ENCODE data around the gene ETS2.

Gene ETS2

GRCh38 chr21:38802050-38803026, 3.4 kb upstream of the ETS2 start:
- no peak for DNase-seq

DNA sequence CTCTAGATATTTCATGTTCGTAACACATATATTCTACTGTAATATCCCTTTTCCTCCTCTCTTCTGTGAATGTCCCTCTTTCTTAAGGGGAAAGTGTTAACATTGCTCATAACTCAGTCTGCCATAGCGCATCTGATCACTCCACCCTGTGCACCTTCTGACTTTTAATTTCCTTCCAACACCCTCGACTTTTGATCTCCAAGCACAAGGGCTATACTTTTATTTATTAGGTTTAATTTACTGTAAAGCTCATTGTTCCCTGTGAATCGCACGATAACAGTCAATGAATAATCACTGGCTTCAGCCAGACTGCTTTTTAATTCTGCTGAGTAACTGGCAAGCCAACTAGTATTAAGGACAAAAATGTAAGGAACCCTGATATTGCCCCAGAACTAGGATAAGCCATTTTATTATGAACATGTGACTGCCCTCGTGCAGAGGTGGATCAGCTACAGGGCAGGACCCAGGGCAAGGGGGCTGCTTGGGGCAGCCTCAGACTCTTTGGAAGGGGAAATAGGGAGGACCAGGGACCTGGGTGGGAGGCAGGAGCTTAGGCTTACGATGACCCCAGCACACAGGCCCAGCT, 2.6 kb upstream of the ETS2 start:
- no peak for DNase-seq

DNA sequence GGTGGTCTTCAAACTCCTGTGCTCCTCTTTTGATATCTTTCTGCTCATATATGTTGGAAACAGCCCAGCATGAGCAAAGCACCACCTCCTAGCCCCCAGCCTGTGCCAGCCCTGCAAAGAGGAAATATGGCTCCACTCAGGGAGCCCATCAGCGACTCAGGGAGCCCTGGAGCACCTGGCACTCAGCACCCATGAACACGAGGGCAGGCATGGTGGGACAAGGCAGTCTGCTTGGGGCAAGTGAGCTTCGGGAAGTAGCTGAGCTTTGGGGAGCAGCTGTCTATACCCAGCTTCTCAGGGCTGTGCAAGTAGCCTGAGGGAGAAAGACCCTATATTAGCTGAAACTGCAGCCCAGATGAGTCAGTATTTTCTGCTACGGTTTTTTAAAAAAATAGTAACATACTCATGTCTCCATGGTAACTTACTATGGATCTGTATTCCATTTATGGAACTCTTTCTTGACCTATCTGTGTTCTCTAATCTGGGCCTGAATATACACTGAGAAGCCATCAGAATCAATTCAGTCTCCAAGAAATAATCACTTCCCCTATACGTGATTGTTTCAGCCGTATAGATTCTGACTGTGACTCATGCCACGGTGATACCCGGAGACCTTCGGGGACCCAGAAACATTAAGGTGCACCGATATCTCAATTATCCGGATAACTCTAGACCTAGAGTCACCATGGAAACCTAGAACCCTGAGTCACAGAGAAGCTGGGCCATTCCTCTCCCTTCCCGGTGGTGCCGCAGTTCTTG, 1.5 kb upstream of the ETS2 start:
- DNase-seq, result no peak

- no peak for DNase-seq
Observed at GRCh38 chr21:38804789-38805327, 871 bp upstream of the ETS2 start.

DNA sequence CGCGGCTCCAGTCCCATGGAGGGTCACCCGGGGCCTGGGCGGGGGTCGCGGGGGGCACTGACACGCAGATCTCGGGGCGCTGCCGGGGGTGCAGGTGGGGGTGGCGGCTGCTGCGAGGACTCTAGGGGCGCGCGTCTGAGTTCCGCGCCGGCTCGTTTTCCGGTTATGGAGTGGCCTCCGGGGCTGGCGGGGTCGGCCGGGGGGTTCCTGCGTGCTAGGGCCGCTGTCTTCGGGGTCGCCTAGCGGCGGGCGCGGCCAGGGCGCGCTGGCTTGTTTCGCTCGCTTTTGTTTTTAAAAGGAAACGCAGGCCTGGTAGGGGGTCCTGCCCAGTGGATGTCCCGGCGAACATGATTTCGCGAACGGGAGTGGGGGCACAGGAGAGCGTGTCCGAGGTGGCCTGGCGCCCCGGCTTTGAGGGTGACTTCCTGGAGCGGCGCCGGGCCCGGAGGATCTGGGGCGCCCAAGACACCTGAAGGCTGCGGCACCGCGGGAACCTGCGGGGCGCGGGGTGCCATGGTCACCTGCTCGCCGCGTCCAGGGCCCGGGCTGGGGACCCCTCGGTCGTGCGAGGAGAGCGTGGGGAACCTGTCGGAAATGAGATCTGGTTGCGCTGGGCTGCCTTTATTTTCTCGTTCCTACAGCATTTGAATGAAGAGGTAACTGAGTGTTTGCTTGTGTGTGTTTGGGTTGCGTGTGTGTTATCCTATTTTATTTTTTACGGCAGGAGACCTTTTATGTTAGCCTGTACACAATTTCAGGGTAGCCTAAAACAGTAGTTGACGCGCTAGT, 618 bp downstream of the ETS2 start:
- DNase-seq, result peak; percentile 25

DNA sequence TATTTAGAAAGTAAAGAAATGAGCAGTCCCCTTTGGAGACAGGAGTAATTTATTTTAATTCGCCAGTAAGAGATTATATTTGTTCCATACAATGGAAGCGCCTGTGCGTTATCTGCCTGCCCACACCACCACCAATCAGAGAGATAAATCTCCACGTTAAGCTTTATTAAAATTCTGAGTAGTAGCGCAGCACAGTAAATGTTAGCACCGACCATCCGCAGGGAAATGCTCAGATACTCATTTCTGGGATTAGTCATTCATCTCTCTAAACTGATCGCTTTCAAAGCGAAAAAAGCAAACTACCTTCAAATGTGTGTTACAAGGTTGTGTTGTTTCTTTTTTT, 1.2 kb downstream of the ETS2 start:
- DNase-seq, result no peak

- no peak for DNase-seq
Observed at GRCh38 chr21:38807441-38807871, 1.7 kb downstream of the ETS2 start.

DNA sequence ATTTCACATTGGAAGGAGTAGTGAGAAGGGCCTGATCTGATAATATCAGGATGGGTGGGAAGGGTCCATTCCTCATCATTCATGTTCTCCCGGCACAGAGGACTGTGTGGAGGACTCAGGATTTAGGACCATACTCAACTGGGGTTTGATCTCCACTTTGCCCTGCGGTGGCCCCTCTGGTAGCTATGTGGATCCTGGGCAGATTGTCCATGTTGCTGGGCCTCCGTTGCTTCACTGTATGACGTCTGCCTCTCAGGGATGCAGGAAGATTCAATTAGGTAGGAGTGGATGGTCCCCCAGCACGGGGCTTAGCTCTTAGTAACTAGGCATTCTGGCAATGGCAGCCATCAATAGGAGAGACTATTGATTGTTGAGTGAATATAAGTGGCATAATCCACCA, 2.3 kb downstream of the ETS2 start:
- DNase-seq, result no peak

- no peak for DNase-seq
Observed at GRCh38 chr21:38809198-38809878, 3.6 kb downstream of the ETS2 start.

- DNase-seq, result no peak
Observed at GRCh38 chr21:38810034-38810825, 4.5 kb downstream of the ETS2 start.

DNA sequence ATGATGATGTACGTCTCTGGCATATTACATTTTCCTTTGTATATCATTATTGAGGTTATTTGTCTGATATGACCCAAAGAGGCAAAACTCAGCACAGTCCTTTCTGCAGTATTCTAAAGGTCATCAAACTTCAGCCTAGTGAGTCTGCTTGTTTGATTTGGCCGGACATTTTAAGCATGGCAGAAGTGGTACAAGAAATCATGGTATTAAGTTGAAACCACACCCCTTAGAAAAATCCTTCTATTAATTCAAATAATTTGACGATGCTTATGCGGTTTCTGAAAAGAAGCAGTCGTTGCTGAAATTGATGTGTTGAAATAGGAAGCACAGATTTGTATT, 5.1 kb downstream of the ETS2 start:
- DNase-seq, result no peak

DNA sequence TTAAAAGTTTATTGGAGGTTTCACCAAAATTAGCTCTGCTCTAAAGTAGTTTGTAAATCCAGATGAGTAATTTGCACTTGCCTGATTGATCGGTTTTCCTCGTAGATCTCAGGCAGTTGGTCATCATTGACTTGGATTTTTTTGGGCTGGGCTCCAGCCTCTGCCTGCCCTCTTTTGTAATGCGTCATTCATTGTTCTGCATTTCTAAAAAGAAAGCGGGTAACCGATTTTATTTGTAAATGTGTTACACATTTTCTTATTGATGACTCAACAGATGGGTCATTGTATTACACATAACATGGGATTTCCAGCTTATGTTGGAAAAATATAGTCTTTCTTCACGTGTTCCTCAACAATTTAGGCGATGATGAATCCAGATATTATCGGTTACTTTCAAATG, 5.5 kb downstream of the ETS2 start:
- no peak for DNase-seq

- no peak for DNase-seq
Observed at GRCh38 chr21:38813143-38813542, 7.4 kb downstream of the ETS2 start.

DNA sequence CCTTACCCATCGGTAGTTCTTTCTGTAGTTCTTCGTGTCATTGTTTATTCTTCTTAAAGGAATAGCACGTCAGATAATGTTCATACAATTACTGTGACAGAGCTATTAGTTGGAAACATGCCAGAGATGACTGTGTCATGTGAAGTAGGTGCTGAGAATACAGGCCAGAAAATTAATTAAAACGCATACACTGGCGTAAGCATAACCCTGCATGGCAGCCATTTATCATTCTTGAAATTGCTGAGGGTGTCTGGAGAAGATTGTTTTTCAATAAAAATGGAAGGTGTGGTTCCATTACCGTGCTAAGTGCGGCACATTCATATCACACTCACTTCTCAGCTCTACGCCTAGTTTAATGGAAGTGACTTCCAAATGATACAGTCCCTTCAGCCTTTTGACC, 7.8 kb downstream of the ETS2 start:
- no peak for DNase-seq

- no peak for DNase-seq
Observed at GRCh38 chr21:38814126-38815059, 8.7 kb downstream of the ETS2 start.

DNA sequence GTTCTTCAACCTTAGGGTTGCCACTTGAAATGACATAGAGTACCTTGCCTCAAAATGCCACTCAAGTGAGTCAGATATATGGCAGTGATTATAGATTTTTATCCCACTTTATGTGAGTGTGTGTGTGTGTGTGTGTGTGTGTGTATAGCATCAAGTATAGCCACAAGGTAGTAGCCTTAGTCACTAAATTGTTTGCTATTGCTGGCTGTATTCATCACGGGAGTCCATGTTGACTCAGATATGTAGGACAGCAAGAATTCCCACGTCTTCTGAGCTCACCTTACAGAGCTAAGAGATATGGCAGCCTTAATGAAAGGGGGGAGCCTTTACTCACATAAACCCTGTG, 9.3 kb downstream of the ETS2 start:
- no peak for DNase-seq

- DNase-seq, result no peak
Observed at GRCh38 chr21:38816400-38816977, 10.8 kb downstream of the ETS2 start.

- DNase-seq, result no peak
Observed at GRCh38 chr21:38817371-38818324, 11.9 kb downstream of the ETS2 start.

- no peak for DNase-seq
Observed at GRCh38 chr21:38818325-38818723, 12.6 kb downstream of the ETS2 start.

Measured in activated CD4-positive, alpha-beta T cell treated with anti-CD3 and anti-CD28 coated beads, Interleukin-2, amount 50 U/mL, for 1 hour (primary cell).